Measurements from ENCODE around the gene RYR3. TPM values are rescaled to one million over a fixed set of nuclear protein-coding genes. Genes with fewer than 3 reads are reported as not detected.

Gene RYR3
- total and polyA plus RNA-seq, 4 donors, result 0.09 to 1.4 (median 0.47) TPM

DNA sequence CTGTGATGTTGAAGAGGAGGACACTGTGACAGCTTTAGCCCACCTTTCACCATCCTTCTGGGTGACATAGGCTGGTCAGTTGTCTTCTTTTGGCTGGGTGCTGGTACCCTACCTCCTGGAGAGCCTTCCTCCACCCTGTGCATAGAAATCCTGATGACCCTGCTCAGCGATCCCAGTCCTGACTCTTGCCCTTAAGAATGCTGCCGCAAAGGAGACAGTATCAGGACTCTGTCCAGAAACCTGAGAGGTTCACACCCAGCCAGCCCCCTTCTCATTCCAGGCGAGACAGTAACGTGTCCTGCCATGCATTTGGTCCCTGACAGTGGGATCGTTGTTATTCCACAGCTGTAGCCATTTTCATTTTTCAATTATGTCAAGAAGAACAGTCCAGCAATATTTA is 344.7 kb downstream of the RYR3 start:
- Histone ChIP-seq H3K27me3 (ENCODE audit: control insufficient read depth in 3 of 3, insufficient read depth in 3 of 3, low read length in 2 of 3) (no peaks in the 10 kb centered on the region), H3K9me3 (ENCODE audit: control insufficient read depth in 4 of 4, insufficient read depth in 3 of 4, low read length in 3 of 4) (peaks cover 0 to 1% (median 0%) of the 10 kb centered on the region in 4 donors), H3K4me1 (ENCODE audit: control insufficient read depth in 5 of 5, insufficient read depth in 5 of 5, low read length in 5 of 5) (no peaks in the 10 kb centered on the region), H3K27ac (ENCODE audit: low read depth in 1 of 2, low read length in 1 of 2) (no peak overlapping the region), H3K4me3 (no peak overlapping the region), H3K9ac (ENCODE audit: insufficient read depth in 1 of 2, low read length in 2 of 2) (no peak overlapping the region), H3K36me3 (ENCODE audit: control insufficient read depth in 4 of 4, insufficient read depth in 4 of 4, low read length in 4 of 4) (no peaks in the 10 kb centered on the region)
- ATAC-seq (ENCODE audit: insufficient read depth, low FRiP score) (no peak), DNase-seq (no peak)
- WGBS, 2 donors, result 63 to 77% methylated on average over 5 of the region's 5 CpGs
- TF ChIP-seq CTCF (IDR thresholded peaks at IDR 0.05; ENCODE audit: control extremely low read depth, extremely low read depth), result no peak

GRCh38 chr15:33656168-33656567 is 345.4 kb downstream of the RYR3 start:
- Histone ChIP-seq H3K4me1 (ENCODE audit: control insufficient read depth in 5 of 5, insufficient read depth in 5 of 5, low read length in 5 of 5) (no peaks in the 10 kb centered on the region), H3K36me3 (ENCODE audit: control insufficient read depth in 4 of 4, insufficient read depth in 4 of 4, low read length in 4 of 4) (no peaks in the 10 kb centered on the region), H3K27ac (ENCODE audit: low read depth in 1 of 2, low read length in 1 of 2) (no peak overlapping the region), H3K27me3 (ENCODE audit: control insufficient read depth in 3 of 3, insufficient read depth in 3 of 3, low read length in 2 of 3) (no peaks in the 10 kb centered on the region), H3K9me3 (ENCODE audit: control insufficient read depth in 4 of 4, insufficient read depth in 3 of 4, low read length in 3 of 4) (peaks cover 0 to 1% (median 0%) of the 10 kb centered on the region in 4 donors), H3K4me3 (no peak overlapping the region), H3K9ac (ENCODE audit: insufficient read depth in 1 of 2, low read length in 2 of 2) (no peak overlapping the region)
- no peak for ATAC-seq (ENCODE audit: insufficient read depth, low FRiP score)
- WGBS, 2 donors, result 74 to 81% methylated on average over 6 of the region's 6 CpGs
- TF ChIP-seq CTCF (IDR thresholded peaks at IDR 0.05; ENCODE audit: control extremely low read depth, extremely low read depth), result no peak
- DNase-seq, result no peak

DNA sequence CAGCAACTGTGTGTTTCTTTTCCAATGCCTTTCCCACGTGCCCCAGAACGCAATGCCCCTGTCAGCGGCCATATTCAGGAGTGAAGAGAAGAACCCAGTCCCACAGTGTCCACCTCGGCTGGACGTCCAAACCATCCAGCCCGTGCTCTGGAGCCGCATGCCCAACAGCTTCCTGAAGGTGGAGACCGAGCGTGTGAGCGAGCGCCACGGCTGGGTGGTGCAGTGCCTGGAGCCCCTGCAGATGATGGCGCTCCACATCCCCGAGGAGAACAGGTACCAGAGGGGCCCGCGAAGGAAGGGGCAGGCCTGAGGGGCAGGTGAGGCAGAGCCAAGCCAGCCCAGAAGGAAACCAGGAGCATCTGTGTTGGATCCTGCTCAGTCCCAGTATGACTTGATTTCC is 349.4 kb downstream of the RYR3 start:
- no peak overlapping the region for H3K27ac ChIP-seq (ENCODE audit: low read depth in 1 of 2, low read length in 1 of 2)
- no peak for TF ChIP-seq CTCF (IDR thresholded peaks at IDR 0.05; ENCODE audit: control extremely low read depth, extremely low read depth)
- H3K4me3 ChIP-seq, result no peak overlapping the region
- peaks cover 0 to 1% (median 0%) of the 10 kb centered on the region in 4 donors for H3K9me3 ChIP-seq (ENCODE audit: control insufficient read depth in 4 of 4, insufficient read depth in 3 of 4, low read length in 3 of 4)
- no peaks in the 10 kb centered on the region for H3K27me3 ChIP-seq (ENCODE audit: control insufficient read depth in 3 of 3, insufficient read depth in 3 of 3, low read length in 2 of 3)
- 90 to 93% methylated on average over 16 of the region's 16 CpGs for WGBS, 2 donors
- no peak overlapping the region for H3K9ac ChIP-seq (ENCODE audit: insufficient read depth in 1 of 2, low read length in 2 of 2)
- H3K4me1 ChIP-seq (ENCODE audit: control insufficient read depth in 5 of 5, insufficient read depth in 5 of 5, low read length in 5 of 5), result no peaks in the 10 kb centered on the region
- H3K36me3 ChIP-seq (ENCODE audit: control insufficient read depth in 4 of 4, insufficient read depth in 4 of 4, low read length in 4 of 4), result no peaks in the 10 kb centered on the region
- no peak for DNase-seq
- no peak for ATAC-seq (ENCODE audit: insufficient read depth, low FRiP score)

- H3K4me3 ChIP-seq, result no peak overlapping the region
- no peak for ATAC-seq (ENCODE audit: insufficient read depth, low FRiP score)
- H3K9ac ChIP-seq (ENCODE audit: insufficient read depth in 1 of 2, low read length in 2 of 2), result no peak overlapping the region
- H3K27ac ChIP-seq (ENCODE audit: low read depth in 1 of 2, low read length in 1 of 2), result no peak overlapping the region
- no peak for DNase-seq
- no peak for TF ChIP-seq CTCF (IDR thresholded peaks at IDR 0.05; ENCODE audit: control extremely low read depth, extremely low read depth)
- no peaks in the 10 kb centered on the region for H3K36me3 ChIP-seq (ENCODE audit: control insufficient read depth in 4 of 4, insufficient read depth in 4 of 4, low read length in 4 of 4)
- no peaks in the 10 kb centered on the region for H3K4me1 ChIP-seq (ENCODE audit: control insufficient read depth in 5 of 5, insufficient read depth in 5 of 5, low read length in 5 of 5)
- no peaks in the 10 kb centered on the region for H3K27me3 ChIP-seq (ENCODE audit: control insufficient read depth in 3 of 3, insufficient read depth in 3 of 3, low read length in 2 of 3)
- WGBS, 2 donors, result 91 to 94% methylated on average over 14 of the region's 14 CpGs
- H3K9me3 ChIP-seq (ENCODE audit: control insufficient read depth in 4 of 4, insufficient read depth in 3 of 4, low read length in 3 of 4), result no peaks in the 10 kb centered on the region
Observed at GRCh38 chr15:33662014-33662413, 351.2 kb downstream of the RYR3 start.

All from lung (tissue), 12 donors.